Measurements from ENCODE around the gene RNPEP.
"Not testable (repeated sequence)": the region's sequence is repeated elsewhere in the genome, so short reads cannot be mapped to it uniquely, and the experiment has no call there.

The RNPEP gene

GRCh38 chr1:202016022-202016810 lies 33.8 kb downstream of the RNPEP start:
- H3K4me3 ChIP-seq (ENCODE audit: low read depth, low read length): no peak overlapping the region
- TF ChIP-seq, protein P1, sequence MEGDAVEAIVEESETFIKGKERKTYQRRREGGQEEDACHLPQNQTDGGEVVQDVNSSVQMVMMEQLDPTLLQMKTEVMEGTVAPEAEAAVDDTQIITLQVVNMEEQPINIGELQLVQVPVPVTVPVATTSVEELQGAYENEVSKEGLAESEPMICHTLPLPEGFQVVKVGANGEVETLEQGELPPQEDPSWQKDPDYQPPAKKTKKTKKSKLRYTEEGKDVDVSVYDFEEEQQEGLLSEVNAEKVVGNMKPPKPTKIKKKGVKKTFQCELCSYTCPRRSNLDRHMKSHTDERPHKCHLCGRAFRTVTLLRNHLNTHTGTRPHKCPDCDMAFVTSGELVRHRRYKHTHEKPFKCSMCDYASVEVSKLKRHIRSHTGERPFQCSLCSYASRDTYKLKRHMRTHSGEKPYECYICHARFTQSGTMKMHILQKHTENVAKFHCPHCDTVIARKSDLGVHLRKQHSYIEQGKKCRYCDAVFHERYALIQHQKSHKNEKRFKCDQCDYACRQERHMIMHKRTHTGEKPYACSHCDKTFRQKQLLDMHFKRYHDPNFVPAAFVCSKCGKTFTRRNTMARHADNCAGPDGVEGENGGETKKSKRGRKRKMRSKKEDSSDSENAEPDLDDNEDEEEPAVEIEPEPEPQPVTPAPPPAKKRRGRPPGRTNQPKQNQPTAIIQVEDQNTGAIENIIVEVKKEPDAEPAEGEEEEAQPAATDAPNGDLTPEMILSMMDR (conservative IDR thresholded peaks at IDR 0.05; ENCODE audit: low read depth, low read length): no peak
- DNase-seq (ENCODE audit: low read depth): peak; percentile 56

- no peak for DNase-seq (ENCODE audit: low read depth)
Measured at GRCh38 chr1:202016811-202017748, 34.6 kb downstream of the RNPEP start.

GRCh38 chr1:202017749-202018467 lies 35.5 kb downstream of the RNPEP start:
- no peak overlapping the region for H3K4me3 ChIP-seq (ENCODE audit: low read depth, low read length)
- DNase-seq (ENCODE audit: low read depth): no peak
- TF ChIP-seq, protein P1 (conservative IDR thresholded peaks at IDR 0.05; ENCODE audit: low read depth, low read length): no peak

More at GRCh38 chr1:202016811-202017748, 34.6 kb downstream of the RNPEP start:
- H3K4me3 ChIP-seq (ENCODE audit: low read depth, low read length): no peak overlapping the region
- TF ChIP-seq, protein P1 (conservative IDR thresholded peaks at IDR 0.05; ENCODE audit: low read depth, low read length): no peak

DNA sequence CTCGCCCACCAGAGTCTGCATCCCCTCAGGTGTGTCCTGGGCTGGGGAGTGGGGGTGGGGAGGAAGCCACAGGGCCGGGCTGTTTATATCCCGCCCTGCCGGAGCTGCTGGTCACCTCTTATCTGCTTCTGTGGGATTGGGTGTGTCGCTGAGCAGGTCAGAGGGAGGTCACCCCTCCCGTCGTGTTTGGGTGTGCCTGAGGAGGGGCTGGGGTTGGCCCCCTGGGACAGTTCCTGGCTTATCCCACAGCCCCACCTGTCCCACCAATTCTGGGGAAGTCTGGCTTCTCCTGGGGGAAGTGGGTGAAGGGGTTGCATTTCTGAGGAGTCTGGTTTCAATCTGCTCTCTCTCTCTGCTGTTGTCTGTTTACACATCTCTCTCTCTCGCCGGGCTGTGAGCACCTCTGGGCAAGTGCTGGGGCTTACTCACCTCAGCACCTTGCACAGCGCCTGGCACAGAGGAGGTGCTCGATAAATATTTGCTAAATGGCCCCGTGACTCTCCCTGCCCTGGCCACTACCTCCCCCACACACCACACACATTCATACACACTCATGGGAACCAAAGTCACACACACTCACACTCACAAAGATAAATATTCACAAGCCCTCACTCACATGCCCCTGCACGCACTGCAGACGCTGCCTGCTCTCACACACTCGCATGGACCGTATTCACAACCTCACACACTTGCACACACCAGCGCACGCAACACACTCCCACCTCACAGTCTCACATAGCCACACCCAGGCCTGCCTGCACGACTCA lies 36.2 kb downstream of the RNPEP start:
- TF ChIP-seq, protein P1 (conservative IDR thresholded peaks at IDR 0.05; ENCODE audit: low read depth, low read length): no peak
- DNase-seq (ENCODE audit: low read depth): peak; percentile 6
- no peak overlapping the region for H3K4me3 ChIP-seq (ENCODE audit: low read depth, low read length)

- H3K4me3 ChIP-seq (ENCODE audit: low read depth, low read length); DNase-seq (ENCODE audit: low read depth): not testable (repeated sequence)
Measured at GRCh38 chr1:202019235-202019558, 36.7 kb downstream of the RNPEP start.

GRCh38 chr1:202023001-202023433 lies 40.6 kb downstream of the RNPEP start:
- H3K4me3 ChIP-seq (ENCODE audit: low read depth, low read length): no peak overlapping the region
- TF ChIP-seq, protein P1 (conservative IDR thresholded peaks at IDR 0.05; ENCODE audit: low read depth, low read length): no peak
- DNase-seq (ENCODE audit: low read depth): no peak
